Activated CD4-positive, alpha-beta memory T cell treated with anti-CD3 and anti-CD28 coated beads, Interleukin-2, amount 10 ng/mL, durations not matched to agents 7 days and 5 days (primary cell): ENCODE data around the gene UPK1A. TPM values are rescaled to one million over a fixed set of nuclear protein-coding genes. Genes with fewer than 3 reads are reported as not detected.
"Not testable (repeated sequence)": the region's sequence is repeated elsewhere in the genome, so short reads cannot be mapped to it uniquely, and the experiment has no call there.

ENCODE experiments used
- CTCF ChIA-PET: fragments of 350-600 bp; sonication (Branson Sonifier 250); formaldehyde crosslinking; loops from one replicate; lab custom pipeline; 2021; ENCODE audit warnings: antibody characterized with exemption, inconsistent platforms; lab: Charles Lee
- POLR2A ChIA-PET: fragments of 350-600 bp; sonication (Branson Sonifier 250); formaldehyde crosslinking; loops from one replicate; lab custom pipeline; 2021; ENCODE audit warnings: antibody characterized with exemption; lab: Charles Lee
- DNase-seq: peaks from one replicate; pipeline ENCODE4 v3.0.0-alpha.2; 2020
- H3K27ac Mint-ChIP-seq: one replicate; pipeline ENCODE4 v1.8.0; 2021; ENCODE audit warnings: mild to moderate bottlenecking, mixed read lengths
- H3K27me3 Mint-ChIP-seq: one replicate; pipeline ENCODE4 v1.8.0; 2021; ENCODE audit warnings: mixed read lengths
- H3K36me3 Mint-ChIP-seq: one replicate; pipeline ENCODE4 v1.8.0; 2021; ENCODE audit warnings: low read depth, mixed read lengths
- H3K4me1 Mint-ChIP-seq: one replicate; pipeline ENCODE4 v1.8.0; 2021; ENCODE audit warnings: mixed read lengths
- H3K4me3 Mint-ChIP-seq: one replicate; pipeline ENCODE4 v1.8.0; 2021; ENCODE audit warnings: mild to moderate bottlenecking, mixed read lengths
- H3K9me3 Mint-ChIP-seq: one replicate; pipeline ENCODE4 v1.8.0; 2021; ENCODE audit warnings: mixed read lengths
- total RNA-seq, 2 experiments: library from RNA; stranded (reverse); gene quantifications; one replicate each; pipeline ENCODE4 v1.2.3, GENCODE V29; 2021

The UPK1A gene
- total RNA-seq, 2 experiments from 2014 or later: 0.65 to 0.86 TPM

GRCh38 chr19:35669566-35669965 is 3.2 kb downstream of the UPK1A start:
- no peak for DNase-seq
- H3K36me3 Mint-ChIP-seq: no peaks in the 10 kb centered on the region
- ChIA-PET POLR2A (interaction anchor here (1.5 kb wide), 1 partner anchor 41 kb away, joined by 3 read pairs; the partner anchor contains the start of gene RBM42), CTCF (interaction anchor here (0.6 kb wide), 1 partner anchor 379 kb away, joined by 3 read pairs; no protein-coding TSS in a partner anchor)
- no peaks in the 10 kb centered on the region for H3K9me3 Mint-ChIP-seq
- H3K27me3 Mint-ChIP-seq: peaks cover 40% of the 10 kb centered on the region
- peaks cover 7% of the 10 kb centered on the region for H3K4me1 Mint-ChIP-seq
- no peak overlapping the region for H3K4me3 Mint-ChIP-seq
- H3K27ac Mint-ChIP-seq: no peak overlapping the region

- Mint-ChIP-seq H3K4me1 (peaks cover 7% of the 10 kb centered on the region), H3K27ac (no peak overlapping the region), H3K4me3 (no peak overlapping the region), H3K36me3 (no peaks in the 10 kb centered on the region), H3K9me3 (no peaks in the 10 kb centered on the region), H3K27me3 (peaks cover 40% of the 10 kb centered on the region)
- ChIA-PET POLR2A (interaction anchor here (1.5 kb wide), 1 partner anchor 42 kb away, joined by 3 read pairs; the partner anchor contains the start of gene RBM42), CTCF (interaction anchor here (0.6 kb wide), 1 partner anchor 378 kb away, joined by 3 read pairs; no protein-coding TSS in a partner anchor)
- DNase-seq: no peak
Observed at GRCh38 chr19:35669974-35670373, 3.7 kb downstream of the UPK1A start.

GRCh38 chr19:35670686-35671085 is 4.4 kb downstream of the UPK1A start:
- POLR2A ChIA-PET: interaction anchor here (1.5 kb wide), 1 partner anchor 42 kb away, joined by 3 read pairs; the partner anchor contains the start of gene RBM42
- CTCF ChIA-PET: no interaction called here
- Mint-ChIP-seq H3K36me3 (no peaks in the 10 kb centered on the region), H3K27ac (no peak overlapping the region), H3K27me3 (peaks cover 41% of the 10 kb centered on the region), H3K4me1 (peaks cover 7% of the 10 kb centered on the region), H3K9me3 (no peaks in the 10 kb centered on the region), H3K4me3 (no peak overlapping the region)
- no peak for DNase-seq

- Mint-ChIP-seq H3K4me1 (peaks cover 7% of the 10 kb centered on the region), H3K27me3 (peaks cover 44% of the 10 kb centered on the region), H3K36me3 (no peaks in the 10 kb centered on the region), H3K27ac (no peak overlapping the region), H3K9me3 (no peaks in the 10 kb centered on the region), H3K4me3 (no peak overlapping the region)
- ChIA-PET CTCF (no interaction called here), POLR2A (interaction anchor here (1.0 kb wide), 1 partner anchor 9 kb away, joined by 3 read pairs; no protein-coding TSS in a partner anchor)
- no peak for DNase-seq
Observed at GRCh38 chr19:35671818-35672217, 5.5 kb downstream of the UPK1A start.

- CTCF ChIA-PET: interaction anchor here (0.8 to 0.9 kb wide), 3 partner anchors 10 to 178 kb away, joined by 3 to 4 read pairs (median 3); no protein-coding TSS in a partner anchor
- Mint-ChIP-seq H3K9me3 (no peaks in the 10 kb centered on the region), H3K36me3 (no peaks in the 10 kb centered on the region), H3K4me3 (peak overlapping the region; percentile 64), H3K4me1 (peaks cover 7% of the 10 kb centered on the region), H3K27me3 (peaks cover 48% of the 10 kb centered on the region), H3K27ac (no peak overlapping the region)
- POLR2A ChIA-PET: interaction anchor here (0.5 to 1.4 kb wide), 2 partner anchors 21 to 25 kb away, joined by 3 to 8 read pairs; partner anchors contain the start of gene COX6B1
- peak; percentile 73 for DNase-seq
Observed at GRCh38 chr19:35673121-35673804, 6.9 kb downstream of the UPK1A start.

GRCh38 chr19:35675589-35676140 is 9.3 kb downstream of the UPK1A start:
- no peaks in the 10 kb centered on the region for H3K9me3 Mint-ChIP-seq
- ChIA-PET CTCF (interaction anchor here (0.6 to 0.9 kb wide), 2 partner anchors 16 to 21 kb away, joined by 3 read pairs; no protein-coding TSS in a partner anchor), POLR2A (no interaction called here)
- H3K27ac Mint-ChIP-seq: no peak overlapping the region
- H3K4me1 Mint-ChIP-seq: peaks cover 7% of the 10 kb centered on the region
- H3K4me3 Mint-ChIP-seq: no peak overlapping the region
- no peak for DNase-seq
- peaks cover 33% of the 10 kb centered on the region for H3K27me3 Mint-ChIP-seq
- no peaks in the 10 kb centered on the region for H3K36me3 Mint-ChIP-seq

GRCh38 chr19:35689836-35690235 is 23.5 kb downstream of the UPK1A start:
- H3K9me3 Mint-ChIP-seq: no peaks in the 10 kb centered on the region
- ChIA-PET POLR2A (no interaction called here), CTCF (interaction anchor here (0.6 to 1.0 kb wide), 2 partner anchors 193 to 202 kb away, joined by 3 to 4 read pairs; no protein-coding TSS in a partner anchor)
- H3K27ac Mint-ChIP-seq: no peak overlapping the region
- peaks cover 13% of the 10 kb centered on the region for H3K4me1 Mint-ChIP-seq
- DNase-seq: no peak
- no peak overlapping the region for H3K4me3 Mint-ChIP-seq
- H3K27me3 Mint-ChIP-seq: peaks cover 3% of the 10 kb centered on the region
- no peaks in the 10 kb centered on the region for H3K36me3 Mint-ChIP-seq

- H3K27ac Mint-ChIP-seq, H3K36me3 Mint-ChIP-seq, H3K27me3 Mint-ChIP-seq, H3K4me3 Mint-ChIP-seq, DNase-seq, POLR2A ChIA-PET, H3K9me3 Mint-ChIP-seq: not testable (repeated sequence)
- CTCF ChIA-PET: interaction anchor here (0.6 to 1.6 kb wide), 2 partner anchors 101 to 128 kb away, joined by 4 read pairs; no protein-coding TSS in a partner anchor
- H3K4me1 Mint-ChIP-seq: peaks cover 13% of the 10 kb centered on the region
Observed at GRCh38 chr19:35691106-35691505, 24.8 kb downstream of the UPK1A start.

- H3K27ac Mint-ChIP-seq: no peak overlapping the region
- POLR2A ChIA-PET: no interaction called here
- CTCF ChIA-PET: interaction anchor here (0.6 to 1.7 kb wide), 14 partner anchors 11 to 240 kb away, joined by 3 to 9 read pairs (median 4); partner anchors contain the start of genes COX6B1, LIN37, PSENEN and U2AF1L4
- DNase-seq: no peak
- H3K9me3 Mint-ChIP-seq: no peaks in the 10 kb centered on the region
- H3K36me3 Mint-ChIP-seq: no peaks in the 10 kb centered on the region
- H3K4me1 Mint-ChIP-seq: peaks cover 16% of the 10 kb centered on the region
- no peak overlapping the region for H3K4me3 Mint-ChIP-seq
- peaks cover 3% of the 10 kb centered on the region for H3K27me3 Mint-ChIP-seq
Observed at GRCh38 chr19:35692010-35692409, 25.7 kb downstream of the UPK1A start.

GRCh38 chr19:35693422-35693821 is 27.1 kb downstream of the UPK1A start:
- H3K9me3 Mint-ChIP-seq: no peaks in the 10 kb centered on the region
- H3K27me3 Mint-ChIP-seq: peaks cover 3% of the 10 kb centered on the region
- H3K4me1 Mint-ChIP-seq: peaks cover 18% of the 10 kb centered on the region
- no peaks in the 10 kb centered on the region for H3K36me3 Mint-ChIP-seq
- POLR2A ChIA-PET: interaction anchor here (0.6 to 1.1 kb wide), 3 partner anchors 10 to 34 kb away, joined by 3 read pairs; no protein-coding TSS in a partner anchor
- no peak for DNase-seq
- no peak overlapping the region for H3K27ac Mint-ChIP-seq
- CTCF ChIA-PET: interaction anchor here (0.6 to 1.9 kb wide), 19 partner anchors 9 to 356 kb away, joined by 3 to 10 read pairs (median 4); partner anchors contain the start of genes COX6B1, PSENEN and U2AF1L4
- H3K4me3 Mint-ChIP-seq: no peak overlapping the region

- Mint-ChIP-seq H3K27ac (peak overlapping the region; percentile 52), H3K4me3 (no peak overlapping the region), H3K27me3 (peaks cover 3% of the 10 kb centered on the region), H3K9me3 (no peaks in the 10 kb centered on the region), H3K36me3 (no peaks in the 10 kb centered on the region), H3K4me1 (peaks cover 19% of the 10 kb centered on the region)
- ChIA-PET POLR2A (interaction anchor here (1.1 to 6.9 kb wide), 3 partner anchors 9 to 36 kb away, joined by 3 to 141 read pairs (median 4); no protein-coding TSS in a partner anchor), CTCF (interaction anchor here (0.7 to 6.9 kb wide), 14 partner anchors 9 to 1060 kb away, joined by 3 to 131 read pairs (median 5); partner anchors contain the start of genes COX6B1, IGFLR1, LIN37 and ZBTB32)
- DNase-seq: peak; percentile 93
Observed at GRCh38 chr19:35693835-35694599, 27.7 kb downstream of the UPK1A start.

GRCh38 chr19:35695895-35696422 is 29.6 kb downstream of the UPK1A start:
- DNase-seq: no peak
- Mint-ChIP-seq H3K4me3 (no peak overlapping the region), H3K4me1 (peaks cover 19% of the 10 kb centered on the region), H3K27ac (no peak overlapping the region), H3K36me3 (no peaks in the 10 kb centered on the region), H3K27me3 (no peaks in the 10 kb centered on the region), H3K9me3 (no peaks in the 10 kb centered on the region)
- ChIA-PET CTCF (interaction anchor here (0.6 to 6.9 kb wide), 5 partner anchors 16 to 235 kb away, joined by 4 to 131 read pairs (median 5); partner anchors contain the start of gene LIN37), POLR2A (interaction anchor here (1.1 to 6.9 kb wide), 4 partner anchors 11 to 44 kb away, joined by 3 to 141 read pairs (median 7); no protein-coding TSS in a partner anchor)
